ENCODE data around the gene VPREB3. TPM values are rescaled to one million over a fixed set of nuclear protein-coding genes. Genes with fewer than 3 reads are reported as not detected.

The VPREB3 gene
- total RNA-seq, 1 donor from 2014 or later = not detected

GRCh38 chr22:23781511-23782183, 27.4 kb upstream of the VPREB3 start:
- peak overlapping the region; percentile 59 for H3K27ac Mint-ChIP-seq
- H3K36me3 Mint-ChIP-seq = peaks cover 9% of the 10 kb centered on the region

GRCh38 chr22:23781065-23781464, 26.8 kb upstream of the VPREB3 start:
- Mint-ChIP-seq H3K27me3 (ENCODE audit: low read depth) (no peaks in the 10 kb centered on the region), H3K36me3 (peaks cover 9% of the 10 kb centered on the region), H3K4me1 (peaks cover 11% of the 10 kb centered on the region), H3K9me3 (no peaks in the 10 kb centered on the region), H3K27ac (peak overlapping the region; percentile 59), H3K4me3 (no peak overlapping the region)
- TF ChIP-seq CTCF (IDR thresholded peaks at IDR 0.05; ENCODE audit: unreplicated experiment) = no peak
- DNase-seq (ENCODE audit: low spot score in 2 of 2, unreplicated experiment in 2 of 2) = no peak

More at GRCh38 chr22:23781511-23782183, 27.4 kb upstream of the VPREB3 start:
- no peak for DNase-seq (ENCODE audit: low spot score in 2 of 2, unreplicated experiment in 2 of 2)
- no peak for TF ChIP-seq CTCF (IDR thresholded peaks at IDR 0.05; ENCODE audit: unreplicated experiment)
- H3K4me1 Mint-ChIP-seq = peaks cover 12% of the 10 kb centered on the region
- no peaks in the 10 kb centered on the region for H3K9me3 Mint-ChIP-seq
- H3K27me3 Mint-ChIP-seq (ENCODE audit: low read depth) = no peaks in the 10 kb centered on the region
- no peak overlapping the region for H3K4me3 Mint-ChIP-seq

DNA sequence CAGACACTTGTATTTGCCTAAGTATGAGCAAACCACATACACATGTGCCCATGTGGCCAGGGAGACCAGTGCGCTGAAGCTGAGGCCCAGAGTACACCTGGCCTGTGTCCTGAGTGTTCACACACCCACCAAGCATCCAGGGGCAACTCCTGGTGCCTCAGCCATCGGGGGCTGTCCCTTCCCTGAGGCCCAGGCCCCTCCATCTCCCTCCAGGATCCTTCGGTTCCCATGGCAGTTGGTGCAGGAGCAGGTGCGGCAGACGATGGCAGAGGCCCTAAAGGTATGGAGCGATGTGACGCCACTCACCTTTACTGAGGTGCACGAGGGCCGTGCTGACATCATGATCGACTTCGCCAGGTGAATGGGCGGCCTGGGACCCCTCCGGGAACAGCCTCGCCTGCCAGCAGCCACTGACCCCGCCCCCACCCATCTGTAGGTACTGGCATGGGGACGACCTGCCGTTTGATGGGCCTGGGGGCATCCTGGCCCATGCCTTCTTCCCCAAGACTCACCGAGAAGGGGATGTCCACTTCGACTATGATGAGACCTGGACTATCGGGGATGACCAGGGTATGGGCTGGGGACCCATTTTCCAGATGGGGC, 26.0 kb upstream of the VPREB3 start:
- Mint-ChIP-seq H3K4me3 (no peak overlapping the region), H3K36me3 (peaks cover 9% of the 10 kb centered on the region), H3K9me3 (no peaks in the 10 kb centered on the region), H3K4me1 (peaks cover 19% of the 10 kb centered on the region), H3K27ac (no peak overlapping the region), H3K27me3 (ENCODE audit: low read depth) (no peaks in the 10 kb centered on the region)
- no peak for DNase-seq (ENCODE audit: low spot score in 2 of 2, unreplicated experiment in 2 of 2)
- no peak for TF ChIP-seq CTCF (IDR thresholded peaks at IDR 0.05; ENCODE audit: unreplicated experiment)

DNA sequence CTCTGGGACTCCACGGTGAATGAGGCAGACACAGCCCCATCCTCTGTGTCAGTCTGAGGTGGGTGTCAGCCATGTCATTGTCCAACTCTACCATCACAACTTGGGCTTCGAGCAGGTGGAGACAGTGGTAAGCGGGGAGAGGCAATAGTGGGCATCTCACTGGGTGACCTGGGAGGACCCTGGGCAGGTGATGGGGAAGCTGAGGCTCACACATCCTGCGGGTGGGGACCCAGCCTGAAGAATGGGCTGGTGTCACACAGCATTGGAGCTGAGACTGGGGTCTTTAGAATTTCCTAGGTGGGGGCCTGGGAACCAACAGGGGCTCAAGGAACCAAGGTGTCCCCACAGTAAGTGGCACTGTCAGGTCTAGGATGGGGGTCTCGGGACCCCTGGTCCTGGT, 25.5 kb upstream of the VPREB3 start:
- Mint-ChIP-seq H3K27ac (no peak overlapping the region), H3K27me3 (ENCODE audit: low read depth) (no peaks in the 10 kb centered on the region), H3K4me1 (peaks cover 24% of the 10 kb centered on the region)

GRCh38 chr22:23779083-23779482, 24.9 kb upstream of the VPREB3 start:
- Mint-ChIP-seq H3K9me3 (no peaks in the 10 kb centered on the region), H3K4me3 (no peak overlapping the region), H3K36me3 (peaks cover 9% of the 10 kb centered on the region), H3K27me3 (ENCODE audit: low read depth) (no peaks in the 10 kb centered on the region), H3K4me1 (peaks cover 30% of the 10 kb centered on the region), H3K27ac (no peak overlapping the region)
- no peak for DNase-seq (ENCODE audit: low spot score in 2 of 2, unreplicated experiment in 2 of 2)
- TF ChIP-seq CTCF (IDR thresholded peaks at IDR 0.05; ENCODE audit: unreplicated experiment) = no peak

More for the DNA sequence above, 25.5 kb upstream of the VPREB3 start:
- no peak for DNase-seq (ENCODE audit: low spot score in 2 of 2, unreplicated experiment in 2 of 2)
- no peak for TF ChIP-seq CTCF (IDR thresholded peaks at IDR 0.05; ENCODE audit: unreplicated experiment)
- no peaks in the 10 kb centered on the region for H3K9me3 Mint-ChIP-seq
- no peak overlapping the region for H3K4me3 Mint-ChIP-seq
- peaks cover 9% of the 10 kb centered on the region for H3K36me3 Mint-ChIP-seq
